Heart left ventricle (tissue), 16 donors: ENCODE data around the gene GCNT4. TPM values are rescaled to one million over a fixed set of nuclear protein-coding genes. Genes with fewer than 3 reads are reported as not detected.
"Not testable (repeated sequence)": the region's sequence is repeated elsewhere in the genome, so short reads cannot be mapped to it uniquely, and the experiment has no call there.

Experiments used
- ATAC-seq, 4 donors: fragments of 200-7000 bp; cut with Tn5 transposase; one replicate each; pipeline ENCODE4 v1.9.1; 2020 to 2022; ENCODE audit warnings: moderate library complexity in 4 of 4, mild to moderate bottlenecking in 3 of 4, moderate number of reproducible peaks in 1 of 4
- DNase-seq, 5 donors: peaks; one replicate each; pipeline ENCODE4 v3.0.0-alpha.2; 2020
- H3K27ac ChIP-seq, 12 donors: fragments of 200-600 bp; sonication (generic) in 4 of 12; one replicate each; pipeline versions ENCODE4 v1.5.0 to v1.8.0; 2016 to 2022; ENCODE audit warnings: mild to moderate bottlenecking in 2 of 12
- H3K27me3 ChIP-seq, 9 donors: fragments of 200-600 bp; sonication (generic) in 2 of 9; one replicate each; pipeline versions ENCODE4 v1.5.1 to v1.8.0; 2016 to 2022; ENCODE audit warnings: mild to moderate bottlenecking in 3 of 9
- H3K36me3 ChIP-seq, 9 donors: fragments of 200-600 bp; sonication (generic) in 2 of 9; one replicate each; pipeline versions ENCODE4 v1.5.0 to v1.8.0; 2018 to 2022; ENCODE audit warnings: mild to moderate bottlenecking in 2 of 9
- H3K4me1 ChIP-seq, 12 donors: fragments of 200-600 bp; sonication (generic) in 4 of 12; one replicate each; pipeline versions ENCODE4 v1.5.0 to v1.8.0; 2016 to 2022; ENCODE audit warnings: mild to moderate bottlenecking in 3 of 12
- H3K4me3 ChIP-seq, 12 donors: fragments of 200-600 bp; sonication (generic) in 4 of 12; one replicate each; pipeline versions ENCODE4 v1.5.0 to v1.8.0; 2017 to 2022; ENCODE audit warnings: mild to moderate bottlenecking in 9 of 12, moderate library complexity in 4 of 12
- H3K9me3 ChIP-seq, 12 donors: fragments of 200-600 bp; sonication (generic) in 4 of 12; one replicate each; pipeline versions ENCODE4 v1.5.0 to v1.8.0; 2016 to 2022; ENCODE audit warnings: mild to moderate bottlenecking in 1 of 12
- POLR2A ChIP-seq, 2 donors: fragments of 450-650 bp; IDR thresholded peaks; one replicate each; pipeline ENCODE4 v1.6.1; 2017; ENCODE audit warnings: antibody characterized with exemption in 2 of 2, mild to moderate bottlenecking in 2 of 2, moderate library complexity in 2 of 2
- WGBS, 4 donors: extraction: QIAGEN DNeasy Blood & Tissue Kit in 2 of 4; methylation state at CpG; one replicate each; pipeline versions ENCODE4 v1.1.5 to v1.1.7; 2013 to 2018; 5-methylcytosine and 5-hydroxymethylcytosine counted together
- intact Hi-C, 10 donors: fragments of 100-400 bp; cut with DNase I; formaldehyde crosslinking; loops; one replicate each; pipeline versions ENCODE4 v1.11.1 to v1.14.2; 2022
- long read RNA-seq, 3 donors: library from polyadenylated mRNA; unstranded; transcript quantifications; one replicate each; pipeline ENCODE4 v2.0.0, GENCODE V29; 2020 to 2021
- polyA plus RNA-seq, 2 donors: library from polyadenylated mRNA; stranded (reverse); fragments of 200-250 nt; gene quantifications; one replicate each; pipeline ENCODE4 v1.2.3, GENCODE V29; 2013
- total RNA-seq, 9 donors: library from RNA; depleted of rRNA in 2 of 9; stranded (reverse); fragments of >200 nt in 2 of 9; fragmentation: NEBNext Ultra II Directional in 3 of 9; extraction: Animal tissue kit (Norgen Biotek cat#: 25700) in 3 of 9; gene quantifications; one replicate each; pipeline versions ENCODE4 v1.1.0 to v1.2.4, GENCODE V29; 2016 to 2023
- TF ChIP-seq, protein P1 (sequence below), 12 donors: fragments of 200-600 bp; sonication (generic) in 4 of 12; IDR thresholded peaks; one replicate each; pipeline versions ENCODE4 v1.5.0 to v1.8.0; 2018 to 2022; ENCODE audit warnings: antibody characterized with exemption in 12 of 12, mild to moderate bottlenecking in 5 of 12
- donor health status: ischemic (EF 13 %, LVEDD 7.1; RV severe dilation, severe dysfunction).
- donor health status: healthy with polysubstance abuse.
- donor health status: DM: no; HTN: yes; CAD: no.
- donor health status: DM: no; HTN: no; CAD: no.
- donor health status: ischemic (EF 25% LVEDD 6.9; RV normal size, moderate dysfunction).
- donor health status: ischemic (EF 25% LVEDD 5.7; RV mildly dilated, moderate dysfunction).
- donor health status: healthy.
- donor health status: DM: yes; HTN: yes; CAD: no.
- donor health status: ischemic (EF 35%, LVEDD 5.7; RV mildly dilated, moderate dysfunction).
- donor health status: nonischemic (EF 11% LVEDD 7.7; RV severe dilation, severe dysfunction).
- donor health status: DM: yes; HTN: yes; CAD: no.
- donor health status: PGD.
- donor health status: ischemic (EF 29% LVEDD 5.4; RV normal size, mild dysfunction).
- donor health status: nonischemic (EF 23%, LVEDD 6.1; RV moderate dilation, normal function).

Gene GCNT4, protein sequence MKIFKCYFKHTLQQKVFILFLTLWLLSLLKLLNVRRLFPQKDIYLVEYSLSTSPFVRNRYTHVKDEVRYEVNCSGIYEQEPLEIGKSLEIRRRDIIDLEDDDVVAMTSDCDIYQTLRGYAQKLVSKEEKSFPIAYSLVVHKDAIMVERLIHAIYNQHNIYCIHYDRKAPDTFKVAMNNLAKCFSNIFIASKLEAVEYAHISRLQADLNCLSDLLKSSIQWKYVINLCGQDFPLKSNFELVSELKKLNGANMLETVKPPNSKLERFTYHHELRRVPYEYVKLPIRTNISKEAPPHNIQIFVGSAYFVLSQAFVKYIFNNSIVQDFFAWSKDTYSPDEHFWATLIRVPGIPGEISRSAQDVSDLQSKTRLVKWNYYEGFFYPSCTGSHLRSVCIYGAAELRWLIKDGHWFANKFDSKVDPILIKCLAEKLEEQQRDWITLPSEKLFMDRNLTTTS
- total RNA-seq = under 1 TPM; 0.07 to 0.60 (median 0.38) TPM
- polyA plus RNA-seq = under 1 TPM; 0.08 to 0.11 TPM
- long read RNA-seq, donor 1 = 0 reads
- long read RNA-seq, donor 2 = 0 reads
- long read RNA-seq, donor 3 = 0 reads

DNA sequence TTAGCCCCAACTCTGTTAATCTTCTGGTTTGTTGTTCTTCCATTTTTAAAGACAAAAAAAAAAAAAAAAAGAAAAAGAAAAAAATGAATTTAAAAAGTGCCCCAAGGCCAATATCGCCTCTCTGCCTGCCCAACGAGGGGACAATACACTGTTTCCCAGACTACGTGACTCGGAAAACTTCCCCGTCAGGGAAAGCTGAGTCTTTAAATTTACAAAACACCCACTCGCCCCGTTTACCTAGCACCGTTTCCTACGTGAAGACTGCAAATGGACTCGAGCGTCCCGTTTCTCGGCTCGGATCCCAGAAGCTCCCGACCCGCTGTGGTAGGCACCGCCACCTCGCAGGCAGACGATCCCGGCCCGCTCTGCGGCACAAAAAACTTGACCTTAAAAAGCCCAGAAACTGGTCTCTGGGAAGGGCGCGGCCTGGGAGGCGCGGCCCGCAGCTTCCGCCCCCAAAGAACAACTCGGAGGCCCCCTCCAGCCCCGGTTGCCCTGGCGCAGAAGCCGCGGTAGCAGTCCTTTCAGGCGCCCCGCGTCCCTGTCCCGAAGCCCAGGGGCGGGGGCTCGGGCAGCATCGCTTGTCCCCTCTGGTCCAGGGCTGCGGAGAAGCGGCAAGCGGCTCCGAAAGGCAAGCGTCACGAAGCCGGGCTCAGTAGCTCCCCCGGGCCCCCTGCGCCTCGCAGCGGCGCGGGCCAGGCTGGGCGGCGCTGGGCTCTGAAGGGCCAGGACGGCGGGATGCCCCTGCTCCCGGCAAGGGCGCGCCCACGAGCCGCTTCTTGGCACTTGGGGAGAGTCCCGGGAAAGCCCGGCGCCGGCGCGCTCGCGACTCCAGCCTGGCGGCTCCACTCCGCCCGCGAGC, at the start of gene GCNT4:
TSS of gene GCNT4 (minus strand) at position 367 of the 862 bp plus-strand sequence. CDS start 22,521 bp downstream, outside the sequence.
- peaks cover 0 to 21% (median 0%) of the 10 kb centered on the region in 9 donors for H3K27me3 ChIP-seq
- no peaks in the 10 kb centered on the region for H3K9me3 ChIP-seq
- no peak for TF ChIP-seq POLR2A (IDR thresholded peaks at IDR 0.05)
- TF ChIP-seq, protein P1, sequence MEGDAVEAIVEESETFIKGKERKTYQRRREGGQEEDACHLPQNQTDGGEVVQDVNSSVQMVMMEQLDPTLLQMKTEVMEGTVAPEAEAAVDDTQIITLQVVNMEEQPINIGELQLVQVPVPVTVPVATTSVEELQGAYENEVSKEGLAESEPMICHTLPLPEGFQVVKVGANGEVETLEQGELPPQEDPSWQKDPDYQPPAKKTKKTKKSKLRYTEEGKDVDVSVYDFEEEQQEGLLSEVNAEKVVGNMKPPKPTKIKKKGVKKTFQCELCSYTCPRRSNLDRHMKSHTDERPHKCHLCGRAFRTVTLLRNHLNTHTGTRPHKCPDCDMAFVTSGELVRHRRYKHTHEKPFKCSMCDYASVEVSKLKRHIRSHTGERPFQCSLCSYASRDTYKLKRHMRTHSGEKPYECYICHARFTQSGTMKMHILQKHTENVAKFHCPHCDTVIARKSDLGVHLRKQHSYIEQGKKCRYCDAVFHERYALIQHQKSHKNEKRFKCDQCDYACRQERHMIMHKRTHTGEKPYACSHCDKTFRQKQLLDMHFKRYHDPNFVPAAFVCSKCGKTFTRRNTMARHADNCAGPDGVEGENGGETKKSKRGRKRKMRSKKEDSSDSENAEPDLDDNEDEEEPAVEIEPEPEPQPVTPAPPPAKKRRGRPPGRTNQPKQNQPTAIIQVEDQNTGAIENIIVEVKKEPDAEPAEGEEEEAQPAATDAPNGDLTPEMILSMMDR (IDR thresholded peaks at IDR 0.05) = no peak
- H3K27ac ChIP-seq = peak within 1 kb of the TSS; percentile 75 to 89 (median 84)
- ATAC-seq (peak in 3 of 4 donors; percentile 36 to 61 (median 59)), DNase-seq (peak; percentile 40 to 74 (median 46))
- no peaks in the 10 kb centered on the region for H3K36me3 ChIP-seq
- intact Hi-C loops = loop anchor here in 8 of 10 donors (5.0 to 10.0 kb wide), 8 partner anchors 182 to 1205 kb away; partner anchors contain the start of genes ANKRD31 (in 6 of the 8), HMGCR (in 2 of the 8) and HEXB (in 1 of the 8)
- peaks cover 0 to 30% (median 14%) of the 10 kb centered on the region in 12 donors for H3K4me1 ChIP-seq
- 2 to 9% (median 3%) methylated on average over 17 to 74 of the region's 74 CpGs for WGBS, 4 donors
- peak within 1 kb of the TSS; percentile 62 to 96 (median 86) for H3K4me3 ChIP-seq

DNA sequence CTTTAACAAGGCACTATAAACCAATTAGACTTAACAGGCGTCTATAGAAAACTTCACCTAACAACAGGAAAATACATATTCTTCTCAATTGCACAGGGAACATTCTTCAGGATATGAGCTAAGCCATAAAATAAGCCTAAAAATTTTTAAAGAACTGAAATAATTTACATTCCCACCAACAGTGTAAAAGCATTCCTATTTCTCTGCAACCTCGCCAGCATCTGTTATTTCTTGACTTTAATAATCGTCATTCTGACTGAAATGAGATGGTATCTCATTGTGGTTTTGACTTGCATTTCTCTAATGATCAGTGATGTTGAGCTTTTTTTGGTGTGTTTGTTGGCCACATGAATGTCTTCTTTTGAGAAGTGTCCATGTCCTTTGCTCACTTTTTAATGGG, 43.6 kb upstream of the GCNT4 start:
- H3K4me3 ChIP-seq, ATAC-seq, H3K27ac ChIP-seq, intact Hi-C loops, H3K36me3 ChIP-seq, H3K27me3 ChIP-seq, H3K4me1 ChIP-seq, H3K9me3 ChIP-seq, DNase-seq: not testable (repeated sequence)
- 73 to 79% (median 76%) methylated on average over 3 of the region's 3 CpGs for WGBS, 4 donors

DNA sequence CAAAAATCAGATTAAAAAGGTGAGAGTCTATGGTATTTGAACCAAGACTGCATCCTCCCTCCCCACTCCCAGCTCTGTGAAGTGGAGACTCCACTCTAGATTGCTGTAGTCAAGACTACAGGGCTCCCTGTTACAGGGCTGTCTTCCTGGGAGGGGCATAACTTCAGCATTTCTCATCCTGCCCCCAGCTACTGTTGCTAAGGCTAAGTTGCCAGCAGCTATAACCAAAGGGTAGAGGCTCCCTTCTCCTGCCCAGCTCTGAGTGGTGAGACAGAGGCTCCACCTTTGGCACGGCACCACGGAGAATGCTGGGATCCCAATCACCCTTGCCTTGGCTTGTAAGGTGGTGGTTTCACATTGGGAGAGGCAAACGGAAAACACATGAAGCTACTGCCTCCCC, 39.2 kb upstream of the GCNT4 start:
- TF ChIP-seq, protein P1 (IDR thresholded peaks at IDR 0.05) = no peak
- no peak for TF ChIP-seq POLR2A (IDR thresholded peaks at IDR 0.05)
- Histone ChIP-seq H3K27me3 (no peaks in the 10 kb centered on the region), H3K27ac (no peak overlapping the region), H3K4me3 (no peak overlapping the region), H3K9me3 (no peaks in the 10 kb centered on the region), H3K36me3 (no peaks in the 10 kb centered on the region), H3K4me1 (no peaks in the 10 kb centered on the region)
- DNase-seq = no peak
- no peak for ATAC-seq
- intact Hi-C loops = no loop called here
- WGBS, 4 donors = 62 to 81% (median 70%) methylated on average over 3 of the region's 3 CpGs

DNA sequence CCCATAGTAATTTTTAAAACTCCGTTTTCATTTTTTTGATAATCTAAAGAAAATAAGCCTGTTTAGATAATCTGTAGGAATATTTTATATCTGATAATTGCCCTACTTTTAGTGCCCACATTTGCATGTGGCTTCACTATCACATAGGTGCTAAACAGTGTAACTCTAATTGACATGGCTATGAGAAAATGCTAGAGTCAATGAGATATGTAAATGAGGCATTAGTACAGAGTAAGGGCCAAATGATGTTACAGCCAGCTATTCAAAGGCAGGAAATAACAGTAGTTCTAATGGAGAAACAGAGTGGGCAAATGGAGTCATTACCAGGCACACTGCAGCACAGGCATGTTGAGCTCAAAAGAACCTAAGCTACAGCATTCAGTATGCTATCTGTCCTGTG, 37.3 kb upstream of the GCNT4 start:
- Histone ChIP-seq H3K4me1 (no peaks in the 10 kb centered on the region), H3K4me3 (no peak overlapping the region), H3K27ac (no peak overlapping the region), H3K9me3 (no peaks in the 10 kb centered on the region), H3K36me3 (no peaks in the 10 kb centered on the region), H3K27me3 (no peaks in the 10 kb centered on the region)
- TF ChIP-seq, protein P1 (IDR thresholded peaks at IDR 0.05) = no peak
- no peak for TF ChIP-seq POLR2A (IDR thresholded peaks at IDR 0.05)
- ATAC-seq (no peak), DNase-seq (no peak)
- intact Hi-C loops = no loop called here
- WGBS, 4 donors = 73 to 88% (median 77%) methylated on average over 1 of the region's 1 CpG
